GM19328 (cell line): Measurements from ENCODE around the gene PLD6.

ENCODE experiments used
- ATAC-seq: cut with Tn5 transposase; IDR thresholded peaks from one replicate; pipeline ENCODE4 v1.9.1; 2021; ENCODE audit warnings: mild to moderate bottlenecking, moderate library complexity; ENCODE audit not compliant: unreplicated experiment

The PLD6 gene

GRCh38 chr17:17227608-17228520 lies 21.7 kb upstream of the PLD6 start:
- no peak for ATAC-seq

- no peak for ATAC-seq
Observed at GRCh38 chr17:17226451-17227265, 20.5 kb upstream of the PLD6 start.

- ATAC-seq: no peak
Observed at GRCh38 chr17:17225901-17226300, 19.8 kb upstream of the PLD6 start.

- no peak for ATAC-seq
Observed at GRCh38 chr17:17224137-17224536, 18.0 kb upstream of the PLD6 start.

- no peak for ATAC-seq
Observed at GRCh38 chr17:17223736-17224135, 17.6 kb upstream of the PLD6 start.

GRCh38 chr17:17221329-17221728 lies 15.2 kb upstream of the PLD6 start:
- no peak for ATAC-seq

GRCh38 chr17:17220529-17220928 lies 14.4 kb upstream of the PLD6 start:
- no peak for ATAC-seq

- no peak for ATAC-seq
Observed at GRCh38 chr17:17217995-17218394, 11.9 kb upstream of the PLD6 start.

- no peak for ATAC-seq
Observed at GRCh38 chr17:17216776-17217175, 10.6 kb upstream of the PLD6 start.

GRCh38 chr17:17216236-17216635 lies 10.1 kb upstream of the PLD6 start:
- no peak for ATAC-seq

- ATAC-seq: no peak
Observed at GRCh38 chr17:17215575-17215974, 9.4 kb upstream of the PLD6 start.

- no peak for ATAC-seq
Observed at GRCh38 chr17:17214646-17215436, 8.7 kb upstream of the PLD6 start.

GRCh38 chr17:17213775-17214174 lies 7.6 kb upstream of the PLD6 start:
- no peak for ATAC-seq

GRCh38 chr17:17207998-17208397 lies 1.9 kb upstream of the PLD6 start:
- no peak for ATAC-seq

GRCh38 chr17:17206913-17207335 lies 791 bp upstream of the PLD6 start:
- no peak for ATAC-seq

GRCh38 chr17:17205368-17206123 lies 587 bp downstream of the PLD6 start:
- ATAC-seq: peak; percentile 14

- no peak for ATAC-seq
Observed at GRCh38 chr17:17204635-17205231, 1.4 kb downstream of the PLD6 start.

GRCh38 chr17:17204041-17204591 lies 2.0 kb downstream of the PLD6 start:
- ATAC-seq: no peak

GRCh38 chr17:17203173-17203730 lies 2.9 kb downstream of the PLD6 start:
- ATAC-seq: no peak
